ENCODE measurements around the gene KCTD1. TPM values are rescaled to one million over a fixed set of nuclear protein-coding genes. Genes with fewer than 3 reads are reported as not detected.

Gene KCTD1
- total RNA-seq, 1 donor from 2014 or later, result 10.1 TPM

- intact Hi-C loops (cut with DNase I), result loop anchor here (10.0 kb wide), 2 partner anchors 49 to 189 kb away; no protein-coding TSS in a partner anchor
Observed at GRCh38 chr18:26465431-26465830, 82.9 kb downstream of the KCTD1 start.

GRCh38 chr18:26464128-26465011 is 84.0 kb downstream of the KCTD1 start:
- DNase-seq (ENCODE audit: low spot score), result no peak
- intact Hi-C loops (cut with DNase I), result loop anchor here (10.0 kb wide), 2 partner anchors 50 to 190 kb away; no protein-coding TSS in a partner anchor

More at GRCh38 chr18:26465431-26465830, 82.9 kb downstream of the KCTD1 start:
- DNase-seq (ENCODE audit: low spot score), result no peak

- DNase-seq (ENCODE audit: low spot score), result no peak
- intact Hi-C loops (cut with DNase I), result loop anchor here (10.0 kb wide), 2 partner anchors 52 to 192 kb away; no protein-coding TSS in a partner anchor
Observed at GRCh38 chr18:26462355-26462754, 86.0 kb downstream of the KCTD1 start.

GRCh38 chr18:26461405-26461804 is 86.9 kb downstream of the KCTD1 start:
- intact Hi-C loops (cut with DNase I), result loop anchor here (10.0 kb wide), 2 partner anchors 53 to 193 kb away; no protein-coding TSS in a partner anchor
- DNase-seq (ENCODE audit: low spot score), result no peak

GRCh38 chr18:26460449-26461091 is 87.8 kb downstream of the KCTD1 start:
- DNase-seq (ENCODE audit: low spot score), result no peak
- intact Hi-C loops (cut with DNase I), result loop anchor here (10.0 kb wide), 2 partner anchors 54 to 194 kb away; no protein-coding TSS in a partner anchor

- no peak for DNase-seq (ENCODE audit: low spot score)
- intact Hi-C loops (cut with DNase I), result loop anchor here (10.0 kb wide), 2 partner anchors 55 to 195 kb away; no protein-coding TSS in a partner anchor
Observed at GRCh38 chr18:26459884-26460283, 88.5 kb downstream of the KCTD1 start.

- DNase-seq (ENCODE audit: low spot score), result no peak
- intact Hi-C loops (cut with DNase I), result no loop called here
Observed at GRCh38 chr18:26459340-26459739, 89.0 kb downstream of the KCTD1 start.

GRCh38 chr18:26458526-26459232 is 89.7 kb downstream of the KCTD1 start:
- DNase-seq (ENCODE audit: low spot score), result no peak
- intact Hi-C loops (cut with DNase I), result no loop called here

GRCh38 chr18:26457611-26458353 is 90.6 kb downstream of the KCTD1 start:
- intact Hi-C loops (cut with DNase I), result no loop called here
- DNase-seq (ENCODE audit: low spot score), result no peak

GRCh38 chr18:26457195-26457594 is 91.2 kb downstream of the KCTD1 start:
- intact Hi-C loops (cut with DNase I), result no loop called here
- no peak for DNase-seq (ENCODE audit: low spot score)

- intact Hi-C loops (cut with DNase I), result no loop called here
- no peak for DNase-seq (ENCODE audit: low spot score)
Observed at GRCh38 chr18:26456070-26456491, 92.3 kb downstream of the KCTD1 start.

- no peak for DNase-seq (ENCODE audit: low spot score)
- intact Hi-C loops (cut with DNase I), result no loop called here
Observed at GRCh38 chr18:26455639-26456038, 92.7 kb downstream of the KCTD1 start.

- intact Hi-C loops (cut with DNase I), result no loop called here
- no peak for DNase-seq (ENCODE audit: low spot score)
Observed at GRCh38 chr18:26454616-26455015, 93.7 kb downstream of the KCTD1 start.

- no peak for DNase-seq (ENCODE audit: low spot score)
- intact Hi-C loops (cut with DNase I), result no loop called here
Observed at GRCh38 chr18:26454192-26454591, 94.2 kb downstream of the KCTD1 start.

GRCh38 chr18:26453386-26453901 is 94.9 kb downstream of the KCTD1 start:
- DNase-seq (ENCODE audit: low spot score), result no peak
- intact Hi-C loops (cut with DNase I), result no loop called here

GRCh38 chr18:26450989-26451682 is 97.2 kb downstream of the KCTD1 start:
- no peak for DNase-seq (ENCODE audit: low spot score)
- intact Hi-C loops (cut with DNase I), result no loop called here

- intact Hi-C loops (cut with DNase I), result no loop called here
- DNase-seq (ENCODE audit: low spot score), result no peak
Observed at GRCh38 chr18:26448714-26449159, 99.6 kb downstream of the KCTD1 start.

- intact Hi-C loops (cut with DNase I), result no loop called here
- DNase-seq (ENCODE audit: low spot score), result no peak
Observed at GRCh38 chr18:26443853-26444252, 104.5 kb downstream of the KCTD1 start.

Data from cardiac septum (tissue), 1 donor.